DOHH2 (cell line): Measurements from ENCODE around the gene ITSN2.

ENCODE experiments used
- EZH2phosphoT487 ChIP-seq: fragments of 200-600 bp; sonication (generic); IDR thresholded peaks from 2 replicates; pipeline ENCODE4 v1.6.1; 2017; ENCODE audit warnings: borderline replicate concordance, mild to moderate bottlenecking, antibody characterized with exemption, low read length, moderate library complexity, mixed read lengths
- TF ChIP-seq, protein P1 (sequence below): fragments of 200-600 bp; sonication (generic); IDR thresholded peaks from one replicate; pipeline ENCODE4 v1.5.1; 2014; ENCODE audit warnings: antibody characterized with exemption, mild to moderate bottlenecking, low read depth, low read length; ENCODE audit not compliant: poor library complexity, severe bottlenecking

DNA sequence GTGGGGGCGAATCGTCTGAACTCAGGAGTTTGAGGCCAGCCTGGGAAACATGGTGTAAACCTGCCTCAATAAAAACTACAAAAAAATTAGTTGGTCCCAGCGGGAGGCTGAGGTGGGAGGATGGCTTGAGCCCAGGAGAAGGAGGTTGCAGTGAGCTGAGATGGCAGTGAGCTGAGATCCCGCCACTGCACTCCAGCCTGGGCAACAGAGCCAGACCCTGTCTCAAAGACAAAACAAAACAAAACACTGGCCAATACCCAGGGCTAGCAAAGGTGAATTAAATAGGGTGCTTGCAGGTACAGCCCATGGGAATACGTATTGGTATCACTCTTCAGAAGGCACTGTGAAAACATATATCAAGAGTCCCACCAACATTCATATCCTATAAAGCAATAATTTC is 7.0 kb downstream of the ITSN2 start:
- TF ChIP-seq, protein P1, sequence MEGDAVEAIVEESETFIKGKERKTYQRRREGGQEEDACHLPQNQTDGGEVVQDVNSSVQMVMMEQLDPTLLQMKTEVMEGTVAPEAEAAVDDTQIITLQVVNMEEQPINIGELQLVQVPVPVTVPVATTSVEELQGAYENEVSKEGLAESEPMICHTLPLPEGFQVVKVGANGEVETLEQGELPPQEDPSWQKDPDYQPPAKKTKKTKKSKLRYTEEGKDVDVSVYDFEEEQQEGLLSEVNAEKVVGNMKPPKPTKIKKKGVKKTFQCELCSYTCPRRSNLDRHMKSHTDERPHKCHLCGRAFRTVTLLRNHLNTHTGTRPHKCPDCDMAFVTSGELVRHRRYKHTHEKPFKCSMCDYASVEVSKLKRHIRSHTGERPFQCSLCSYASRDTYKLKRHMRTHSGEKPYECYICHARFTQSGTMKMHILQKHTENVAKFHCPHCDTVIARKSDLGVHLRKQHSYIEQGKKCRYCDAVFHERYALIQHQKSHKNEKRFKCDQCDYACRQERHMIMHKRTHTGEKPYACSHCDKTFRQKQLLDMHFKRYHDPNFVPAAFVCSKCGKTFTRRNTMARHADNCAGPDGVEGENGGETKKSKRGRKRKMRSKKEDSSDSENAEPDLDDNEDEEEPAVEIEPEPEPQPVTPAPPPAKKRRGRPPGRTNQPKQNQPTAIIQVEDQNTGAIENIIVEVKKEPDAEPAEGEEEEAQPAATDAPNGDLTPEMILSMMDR, result no peak
- TF ChIP-seq EZH2phosphoT487, result no peak
